Endometrial microvascular endothelial cells (primary cell): Measurements from ENCODE around the gene MYBPHL. TPM values are rescaled to one million over a fixed set of nuclear protein-coding genes. Genes with fewer than 3 reads are reported as not detected.
"Not testable (repeated sequence)": the region's sequence is repeated elsewhere in the genome, so short reads cannot be mapped to it uniquely, and the experiment has no call there.

Source experiments
- in situ Hi-C: cut with HindIII; loops from 2 replicates; pipeline ENCODE4 v1.10.0; 2017; ENCODE audit warnings: low sequenced_read_pairs, low pct_unique_long_range_greater_than_20kb; ENCODE audit errors: inconsistent ontology term
- total RNA-seq: library from RNA; depleted of rRNA; stranded (reverse); fragments of >200 nt; gene quantifications from one replicate; pipeline ENCODE4 v1.2.3, GENCODE V29; 2015; ENCODE audit errors: inconsistent ontology term

MYBPHL gene
- total RNA-seq, 1 donor from 2014 or later: not detected

- in situ Hi-C loops: no loop called here
These were observed 2.5 kb upstream of the MYBPHL start for GRCh38 chr1:109309347-109309746.

- in situ Hi-C loops: no loop called here
These were observed 637 bp upstream of the MYBPHL start for GRCh38 chr1:109307274-109308021.

GRCh38 chr1:109305991-109306390 is 820 bp downstream of the MYBPHL start:
- in situ Hi-C loops: not testable (repeated sequence)

GRCh38 chr1:109304226-109304920 is 2.4 kb downstream of the MYBPHL start:
- in situ Hi-C loops: no loop called here

GRCh38 chr1:109301874-109302273 is 4.9 kb downstream of the MYBPHL start:
- in situ Hi-C loops: no loop called here

- in situ Hi-C loops: no loop called here
These were observed 6.1 kb downstream of the MYBPHL start for GRCh38 chr1:109300650-109301151.

- in situ Hi-C loops: no loop called here
These were observed 7.1 kb downstream of the MYBPHL start for GRCh38 chr1:109299558-109300343.

GRCh38 chr1:109298666-109299557 is 7.9 kb downstream of the MYBPHL start:
- in situ Hi-C loops: no loop called here

GRCh38 chr1:109296782-109297181 is 10.0 kb downstream of the MYBPHL start:
- in situ Hi-C loops: no loop called here

GRCh38 chr1:109295712-109296415 is 10.9 kb downstream of the MYBPHL start:
- in situ Hi-C loops: no loop called here

- in situ Hi-C loops: no loop called here
These were observed 12.3 kb downstream of the MYBPHL start for GRCh38 chr1:109294481-109294880.

GRCh38 chr1:109293026-109293425 is 13.8 kb downstream of the MYBPHL start:
- in situ Hi-C loops: no loop called here

- in situ Hi-C loops: no loop called here
These were observed 14.4 kb downstream of the MYBPHL start for GRCh38 chr1:109292364-109292763.

- in situ Hi-C loops: no loop called here
These were observed 15.8 kb downstream of the MYBPHL start for GRCh38 chr1:109290998-109291397.

- in situ Hi-C loops: no loop called here
These were observed 16.7 kb downstream of the MYBPHL start for GRCh38 chr1:109290137-109290536.

- in situ Hi-C loops: not testable (repeated sequence)
These were observed 20.0 kb downstream of the MYBPHL start for GRCh38 chr1:109286762-109287161.

GRCh38 chr1:109283748-109284600 is 22.8 kb downstream of the MYBPHL start:
- in situ Hi-C loops: no loop called here
